HepG2 (cell line): Measurements from ENCODE around the gene DOLK. TPM values are rescaled to one million over a fixed set of nuclear protein-coding genes. Genes with fewer than 3 reads are reported as not detected.

ENCODE experiments used
- FOXJ3 ChIP-seq: sonication (generic); formaldehyde crosslinking; IDR thresholded peaks from 2 replicates; pipeline ENCODE4 v1.4.0; 2020; ENCODE audit warnings: missing genetic modification reagents, mild to moderate bottlenecking, borderline replicate concordance
- FOXK1 ChIP-seq: sonication (generic); formaldehyde crosslinking; IDR thresholded peaks from 2 replicates; pipeline ENCODE4 v1.4.0; 2020; ENCODE audit warnings: low read depth, missing genetic modification reagents, borderline replicate concordance
- JARID2 ChIP-seq: sonication (generic); formaldehyde crosslinking; IDR thresholded peaks from 2 replicates; pipeline ENCODE4 v1.8.1; 2023; ENCODE audit warnings: missing genetic modification reagents, inconsistent platforms; ENCODE audit not compliant: insufficient replicate concordance
- MLLT10 ChIP-seq: sonication (generic); formaldehyde crosslinking; IDR thresholded peaks from 2 replicates; pipeline ENCODE4 v1.4.0; 2020; ENCODE audit warnings: missing genetic modification reagents
- NFKB2 ChIP-seq: sonication (generic); formaldehyde crosslinking; IDR thresholded peaks from 2 replicates; pipeline ENCODE4 v1.4.0; 2020; ENCODE audit warnings: missing genetic modification reagents, borderline replicate concordance
- NFRKB ChIP-seq: fragments of 450-650 bp; IDR thresholded peaks from 2 replicates; pipeline ENCODE4 v1.6.1; 2017
- PHF5A ChIP-seq: IDR thresholded peaks from one replicate; pipeline ENCODE4 v1.6.1; 2018; ENCODE audit warnings: low read depth, missing genetic modification reagents; ENCODE audit not compliant: unreplicated experiment
- ZC3H4 ChIP-seq: sonication (generic); formaldehyde crosslinking; IDR thresholded peaks from 2 replicates; pipeline ENCODE4 v1.4.0; 2020; ENCODE audit warnings: missing genetic modification reagents, borderline replicate concordance
- ZNF350 ChIP-seq: sonication (generic); formaldehyde crosslinking; IDR thresholded peaks from 2 replicates; pipeline ENCODE4 v1.4.0; 2020; ENCODE audit warnings: mild to moderate bottlenecking, low read depth, missing genetic modification reagents, borderline replicate concordance
- ZNF431 ChIP-seq: sonication (generic); formaldehyde crosslinking; IDR thresholded peaks from 2 replicates; pipeline ENCODE4 v1.9.0; 2022; ENCODE audit warnings: missing genetic modification reagents, low read depth, mild to moderate bottlenecking, borderline replicate concordance
- ZNF672 ChIP-seq: sonication (generic); formaldehyde crosslinking; IDR thresholded peaks from 2 replicates; pipeline ENCODE4 v1.8.1; 2022; ENCODE audit warnings: missing genetic modification reagents
- ZNF746 ChIP-seq: sonication (generic); formaldehyde crosslinking; IDR thresholded peaks from 2 replicates; pipeline ENCODE4 v1.8.0; 2022; ENCODE audit warnings: mild to moderate bottlenecking, missing genetic modification reagents
- ZSCAN31 ChIP-seq: sonication (generic); formaldehyde crosslinking; IDR thresholded peaks from 2 replicates; pipeline ENCODE4 v1.5.0; 2020; ENCODE audit warnings: low read depth, mild to moderate bottlenecking, missing genetic modification reagents
- polyA plus RNA-seq, 8 experiments: library from polyadenylated mRNA; depleted of rRNA in 3 of 8; stranded (reverse) in 7 of 8; unstranded in 1 of 8; fragments of >200 nt; fragmentation: Illumina TruSeq in 4 of 8; extraction: Trizol in 4 of 8; gene quantifications; 2 replicates each; pipeline versions ENCODE4 v1.2.1 to v1.2.3, GENCODE V29; 2011 to 2016; ENCODE audit warnings: low read depth in 4 of 8, missing spikeins in 1 of 8, mixed read lengths in 1 of 8; ENCODE audit not compliant: insufficient read depth in 1 of 8
- total RNA-seq, 5 experiments: library from RNA; depleted of rRNA; stranded (reverse); fragments of >200 nt; fragmentation: Illumina TruSeq; extraction: Trizol; gene quantifications; 2 replicates each; pipeline ENCODE4 v1.2.3, GENCODE V29; 2016; ENCODE audit warnings: low read depth in 1 of 5
- TF ChIP-seq, protein P1 (sequence below): sonication (generic); formaldehyde crosslinking; IDR thresholded peaks from 2 replicates; pipeline ENCODE4 v1.5.1; 2020; ENCODE audit warnings: mild to moderate bottlenecking, moderate library complexity, missing genetic modification reagents
- TF ChIP-seq, protein P2 (sequence below): IDR thresholded peaks from 2 replicates; pipeline ENCODE4 v1.6.1; 2016; ENCODE audit warnings: low read depth, missing genetic modification reagents, missing compliant biosample characterization
- TF ChIP-seq, protein P3 (sequence below): sonication (generic); formaldehyde crosslinking; conservative IDR thresholded peaks from 2 replicates; pipeline ENCODE4 v1.5.0; 2020; ENCODE audit warnings: missing genetic modification reagents

The DOLK gene
- total and polyA plus RNA-seq, 2 of the 13 experiments (the other 11 are each of a cell fraction or from before 2014, with no cell fraction given) = 15.4 to 18.7 TPM

DNA sequence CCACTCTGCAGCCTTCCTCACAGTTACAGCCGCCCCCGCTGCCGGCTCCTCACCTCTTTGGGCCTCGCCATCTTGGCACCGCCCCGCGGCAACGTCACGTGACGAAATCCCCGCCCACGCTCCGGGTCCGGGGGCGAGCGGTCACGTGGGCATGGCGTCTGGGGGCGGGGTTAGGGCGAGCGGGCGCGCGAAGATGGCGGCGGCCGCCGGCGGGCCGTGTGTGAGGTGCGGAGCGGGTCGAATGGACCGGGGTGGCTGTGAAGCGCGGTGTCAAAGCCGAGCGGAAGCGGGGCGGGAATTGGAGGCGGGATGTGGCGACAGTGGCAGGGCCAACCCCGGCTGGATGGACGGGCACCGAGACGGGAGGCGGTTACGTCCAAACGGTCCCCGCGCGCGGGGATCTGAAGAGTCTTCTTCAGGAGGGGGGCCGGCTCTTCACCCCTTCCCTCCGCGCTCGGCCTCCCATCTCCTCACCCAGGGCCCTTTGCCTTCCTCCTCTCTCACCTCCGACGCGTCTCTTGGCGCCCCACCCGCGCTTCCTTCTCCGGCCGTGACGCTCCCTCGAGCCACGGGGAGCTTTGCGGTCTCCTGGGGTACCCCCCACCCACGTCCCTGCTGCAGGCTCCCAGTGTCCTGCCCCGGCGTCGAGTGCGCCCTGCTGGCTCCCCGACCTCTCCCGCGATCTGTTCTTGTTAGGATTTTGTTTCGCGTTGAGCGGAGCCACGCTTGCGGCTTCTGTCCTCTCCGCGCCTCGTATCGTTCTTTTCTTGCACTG, at the start of gene DOLK, which contains the start of gene NUP188 (continued):
- TF ChIP-seq FOXJ3 (no peak), ZNF746 (CRISPR knock-in tag) (0 out of 2 replicates have a peak, but pooled peaks have one; percentile 26), NFRKB (no peak), ZNF431 (CRISPR knock-in tag) (peak; percentile 70; the same call in 1 of the 2 replicates), ZNF672 (CRISPR knock-in tag) (0 out of 2 replicates have a peak, but pooled peaks have one; percentile 13), ZC3H4 (CRISPR knock-in tag) (no peak), PHF5A (CRISPR knock-in tag) (peak; percentile 77), NFKB2 (CRISPR knock-in tag) (peak; percentile 76; the same call in 1 of the 2 replicates), FOXK1 (CRISPR knock-in tag) (peak; percentile 83), ZNF350 (CRISPR knock-in tag) (peak; percentile 51; the same call in 1 of the 2 replicates), MLLT10 (CRISPR knock-in tag) (no peak), ZSCAN31 (CRISPR knock-in tag) (no peak; the same call in 1 of the 2 replicates), JARID2 (CRISPR knock-in tag) (no peak)
- TF ChIP-seq, protein P1, sequence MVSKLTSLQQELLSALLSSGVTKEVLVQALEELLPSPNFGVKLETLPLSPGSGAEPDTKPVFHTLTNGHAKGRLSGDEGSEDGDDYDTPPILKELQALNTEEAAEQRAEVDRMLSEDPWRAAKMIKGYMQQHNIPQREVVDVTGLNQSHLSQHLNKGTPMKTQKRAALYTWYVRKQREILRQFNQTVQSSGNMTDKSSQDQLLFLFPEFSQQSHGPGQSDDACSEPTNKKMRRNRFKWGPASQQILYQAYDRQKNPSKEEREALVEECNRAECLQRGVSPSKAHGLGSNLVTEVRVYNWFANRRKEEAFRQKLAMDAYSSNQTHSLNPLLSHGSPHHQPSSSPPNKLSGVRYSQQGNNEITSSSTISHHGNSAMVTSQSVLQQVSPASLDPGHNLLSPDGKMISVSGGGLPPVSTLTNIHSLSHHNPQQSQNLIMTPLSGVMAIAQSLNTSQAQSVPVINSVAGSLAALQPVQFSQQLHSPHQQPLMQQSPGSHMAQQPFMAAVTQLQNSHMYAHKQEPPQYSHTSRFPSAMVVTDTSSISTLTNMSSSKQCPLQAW = 0 out of 2 replicates have a peak, but pooled peaks have one; percentile 12
- TF ChIP-seq, protein P2, sequence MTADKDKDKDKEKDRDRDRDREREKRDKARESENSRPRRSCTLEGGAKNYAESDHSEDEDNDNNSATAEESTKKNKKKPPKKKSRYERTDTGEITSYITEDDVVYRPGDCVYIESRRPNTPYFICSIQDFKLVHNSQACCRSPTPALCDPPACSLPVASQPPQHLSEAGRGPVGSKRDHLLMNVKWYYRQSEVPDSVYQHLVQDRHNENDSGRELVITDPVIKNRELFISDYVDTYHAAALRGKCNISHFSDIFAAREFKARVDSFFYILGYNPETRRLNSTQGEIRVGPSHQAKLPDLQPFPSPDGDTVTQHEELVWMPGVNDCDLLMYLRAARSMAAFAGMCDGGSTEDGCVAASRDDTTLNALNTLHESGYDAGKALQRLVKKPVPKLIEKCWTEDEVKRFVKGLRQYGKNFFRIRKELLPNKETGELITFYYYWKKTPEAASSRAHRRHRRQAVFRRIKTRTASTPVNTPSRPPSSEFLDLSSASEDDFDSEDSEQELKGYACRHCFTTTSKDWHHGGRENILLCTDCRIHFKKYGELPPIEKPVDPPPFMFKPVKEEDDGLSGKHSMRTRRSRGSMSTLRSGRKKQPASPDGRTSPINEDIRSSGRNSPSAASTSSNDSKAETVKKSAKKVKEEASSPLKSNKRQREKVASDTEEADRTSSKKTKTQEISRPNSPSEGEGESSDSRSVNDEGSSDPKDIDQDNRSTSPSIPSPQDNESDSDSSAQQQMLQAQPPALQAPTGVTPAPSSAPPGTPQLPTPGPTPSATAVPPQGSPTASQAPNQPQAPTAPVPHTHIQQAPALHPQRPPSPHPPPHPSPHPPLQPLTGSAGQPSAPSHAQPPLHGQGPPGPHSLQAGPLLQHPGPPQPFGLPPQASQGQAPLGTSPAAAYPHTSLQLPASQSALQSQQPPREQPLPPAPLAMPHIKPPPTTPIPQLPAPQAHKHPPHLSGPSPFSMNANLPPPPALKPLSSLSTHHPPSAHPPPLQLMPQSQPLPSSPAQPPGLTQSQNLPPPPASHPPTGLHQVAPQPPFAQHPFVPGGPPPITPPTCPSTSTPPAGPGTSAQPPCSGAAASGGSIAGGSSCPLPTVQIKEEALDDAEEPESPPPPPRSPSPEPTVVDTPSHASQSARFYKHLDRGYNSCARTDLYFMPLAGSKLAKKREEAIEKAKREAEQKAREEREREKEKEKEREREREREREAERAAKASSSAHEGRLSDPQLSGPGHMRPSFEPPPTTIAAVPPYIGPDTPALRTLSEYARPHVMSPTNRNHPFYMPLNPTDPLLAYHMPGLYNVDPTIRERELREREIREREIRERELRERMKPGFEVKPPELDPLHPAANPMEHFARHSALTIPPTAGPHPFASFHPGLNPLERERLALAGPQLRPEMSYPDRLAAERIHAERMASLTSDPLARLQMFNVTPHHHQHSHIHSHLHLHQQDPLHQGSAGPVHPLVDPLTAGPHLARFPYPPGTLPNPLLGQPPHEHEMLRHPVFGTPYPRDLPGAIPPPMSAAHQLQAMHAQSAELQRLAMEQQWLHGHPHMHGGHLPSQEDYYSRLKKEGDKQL (CRISPR knock-in tag) = no peak
- TF ChIP-seq, protein P3, sequence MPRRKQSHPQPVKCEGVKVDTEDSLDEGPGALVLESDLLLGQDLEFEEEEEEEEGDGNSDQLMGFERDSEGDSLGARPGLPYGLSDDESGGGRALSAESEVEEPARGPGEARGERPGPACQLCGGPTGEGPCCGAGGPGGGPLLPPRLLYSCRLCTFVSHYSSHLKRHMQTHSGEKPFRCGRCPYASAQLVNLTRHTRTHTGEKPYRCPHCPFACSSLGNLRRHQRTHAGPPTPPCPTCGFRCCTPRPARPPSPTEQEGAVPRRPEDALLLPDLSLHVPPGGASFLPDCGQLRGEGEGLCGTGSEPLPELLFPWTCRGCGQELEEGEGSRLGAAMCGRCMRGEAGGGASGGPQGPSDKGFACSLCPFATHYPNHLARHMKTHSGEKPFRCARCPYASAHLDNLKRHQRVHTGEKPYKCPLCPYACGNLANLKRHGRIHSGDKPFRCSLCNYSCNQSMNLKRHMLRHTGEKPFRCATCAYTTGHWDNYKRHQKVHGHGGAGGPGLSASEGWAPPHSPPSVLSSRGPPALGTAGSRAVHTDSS (CRISPR knock-in tag) = peak; percentile 10; the same call in 1 of the 2 replicates
